DMS 273 (cell line): ENCODE data around the gene GNG4.
"Not testable (repeated sequence)": the region's sequence is repeated elsewhere in the genome, so short reads cannot be mapped to it uniquely, and the experiment has no call there.

ENCODE experiments used
- DNase-seq: peaks from one replicate; lab custom pipeline; 2025; ENCODE audit not compliant: unreplicated experiment; lab: John Stamatoyannopoulos, UW

The GNG4 gene

DNA sequence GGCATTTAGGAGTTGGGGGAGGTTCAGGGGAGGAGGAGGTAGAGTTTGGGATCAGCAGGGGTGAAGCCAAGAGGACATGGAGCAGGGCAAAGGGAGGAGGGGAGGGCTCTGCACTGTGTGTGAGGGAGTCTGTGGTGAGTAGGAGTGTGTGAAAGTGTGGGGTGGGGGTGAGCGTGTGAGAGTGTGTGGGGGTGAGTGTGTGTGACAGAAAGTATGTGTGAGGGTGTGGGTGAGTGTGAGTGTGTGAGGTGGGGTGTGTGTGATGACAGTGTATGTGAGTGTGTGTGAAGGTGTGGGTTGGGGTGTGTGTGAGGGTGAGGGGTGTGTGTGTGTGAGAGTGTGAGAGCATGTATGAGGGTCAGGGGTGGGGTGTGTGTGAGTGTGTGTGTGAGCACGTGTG is 62.6 kb downstream of the GNG4 start:
- no peak for DNase-seq

DNA sequence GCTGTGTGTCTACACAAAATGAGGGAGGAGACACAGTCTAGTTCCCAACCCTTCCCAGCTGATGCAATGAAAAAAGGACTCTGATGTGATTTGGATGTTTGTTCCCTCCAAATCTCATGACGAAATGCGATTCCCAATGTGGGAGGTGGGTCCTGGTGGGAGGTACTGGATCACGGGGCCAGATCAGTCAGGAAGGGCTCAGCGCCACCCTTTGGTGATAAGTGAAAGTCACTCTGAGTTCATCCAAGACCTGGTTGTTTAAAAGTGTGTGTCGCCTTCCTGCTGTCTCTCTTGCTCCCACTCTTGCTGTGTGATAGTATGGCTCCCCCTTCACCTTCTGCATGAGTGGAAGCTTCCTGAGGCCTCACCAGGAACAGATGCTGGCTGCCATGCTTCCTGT is 63.2 kb downstream of the GNG4 start:
- DNase-seq, result no peak

DNA sequence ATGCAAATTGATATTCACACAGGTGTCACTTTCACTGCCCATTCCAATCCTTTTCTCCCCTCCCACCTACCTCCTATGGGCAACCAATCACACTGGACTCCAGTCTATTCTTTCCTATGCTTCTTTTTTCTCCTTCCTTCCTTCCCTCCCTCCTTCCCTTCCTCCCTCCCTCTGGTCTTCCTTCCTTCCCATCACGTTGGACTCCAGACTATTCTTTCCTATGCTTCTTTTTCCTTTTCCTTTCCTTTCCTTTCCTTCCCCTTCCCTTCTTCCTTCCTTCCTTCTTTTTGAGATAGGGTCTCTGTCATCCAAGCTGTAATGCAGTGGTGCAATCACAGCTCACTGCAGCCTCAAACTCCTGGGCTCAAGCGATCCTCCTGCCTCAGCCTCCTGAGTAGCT is 64.6 kb downstream of the GNG4 start:
- DNase-seq, result no peak

DNA sequence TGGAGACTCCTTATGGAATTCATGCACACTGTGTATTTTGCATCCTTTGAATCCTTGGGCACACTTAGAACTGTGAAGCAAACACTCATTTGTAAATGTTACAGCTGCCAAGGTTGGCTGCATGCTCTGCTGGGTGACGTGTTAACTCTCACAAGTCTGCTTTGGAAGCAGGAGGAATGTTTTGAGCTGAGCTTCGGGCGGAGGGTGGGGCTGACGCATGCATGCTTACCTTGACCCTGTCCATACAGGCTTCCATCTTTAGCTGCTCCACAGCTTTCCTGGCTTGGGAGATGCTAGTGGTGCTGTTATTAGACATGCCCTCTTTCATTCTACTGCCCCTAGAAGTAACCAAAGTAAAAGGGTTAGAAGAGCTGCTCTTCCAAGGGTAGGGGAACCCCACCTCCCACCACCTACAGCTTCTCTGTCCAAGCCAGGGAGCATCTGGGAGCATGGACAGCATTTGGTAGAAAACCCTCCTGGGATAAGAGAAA is 66.0 kb downstream of the GNG4 start:
- no peak for DNase-seq

DNA sequence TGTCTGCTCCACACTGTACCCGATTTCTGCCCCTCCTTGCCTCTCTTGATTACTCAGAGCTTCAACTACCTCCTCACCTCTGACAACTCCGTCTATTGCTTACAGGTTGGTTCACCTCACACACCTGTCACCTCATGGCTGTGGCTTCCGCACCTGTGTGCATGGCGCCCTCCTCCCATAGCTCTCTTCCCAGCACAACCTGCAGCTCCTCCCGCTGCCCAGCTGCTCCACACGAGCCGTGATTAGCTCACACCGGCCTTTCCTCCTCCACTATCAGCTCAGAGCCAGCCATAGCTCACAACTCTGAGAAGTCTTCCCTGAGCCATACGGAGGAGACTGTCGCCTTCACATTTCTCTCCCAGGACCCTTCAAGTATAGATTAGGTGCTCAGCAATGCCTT is 67.5 kb downstream of the GNG4 start:
- DNase-seq, result no peak

DNA sequence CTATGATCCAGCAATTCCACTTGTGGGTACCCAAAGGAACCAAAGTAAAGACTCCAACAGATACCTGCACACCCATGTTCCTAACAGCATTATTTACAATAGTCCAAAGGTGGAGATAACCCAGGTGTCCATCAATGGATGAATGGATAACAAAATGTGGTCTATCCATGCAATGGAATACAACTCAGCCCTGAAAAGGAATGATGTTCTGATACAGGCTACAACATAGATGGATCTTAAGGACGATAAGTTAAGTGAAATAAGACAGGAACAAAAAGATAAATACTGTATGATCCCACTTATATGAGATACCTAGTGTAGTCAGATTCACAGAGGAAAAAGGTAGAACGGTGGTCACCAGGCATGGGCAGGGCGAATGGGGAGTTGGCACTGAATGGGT is 69.7 kb downstream of the GNG4 start:
- DNase-seq, result no peak

DNA sequence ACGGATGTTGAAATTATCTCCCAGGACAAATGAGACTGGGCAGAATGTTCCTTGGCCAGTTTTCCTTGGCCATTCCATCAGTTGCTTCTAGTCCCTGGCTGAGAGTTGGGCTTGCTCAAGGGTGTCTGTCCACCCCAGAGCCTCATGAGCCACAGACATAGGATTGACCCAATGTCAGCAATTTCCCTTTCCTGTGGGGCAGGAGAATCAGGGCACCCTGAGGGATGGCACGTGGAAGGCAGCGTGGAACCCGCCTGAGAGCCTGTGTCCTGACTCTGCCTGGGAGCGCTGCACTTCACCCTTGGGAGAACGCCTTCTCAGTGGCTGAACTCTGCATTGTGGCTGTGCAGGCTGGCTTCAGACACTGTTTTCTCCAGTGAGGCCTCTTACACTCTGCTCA is 74.0 kb downstream of the GNG4 start:
- no peak for DNase-seq

DNA sequence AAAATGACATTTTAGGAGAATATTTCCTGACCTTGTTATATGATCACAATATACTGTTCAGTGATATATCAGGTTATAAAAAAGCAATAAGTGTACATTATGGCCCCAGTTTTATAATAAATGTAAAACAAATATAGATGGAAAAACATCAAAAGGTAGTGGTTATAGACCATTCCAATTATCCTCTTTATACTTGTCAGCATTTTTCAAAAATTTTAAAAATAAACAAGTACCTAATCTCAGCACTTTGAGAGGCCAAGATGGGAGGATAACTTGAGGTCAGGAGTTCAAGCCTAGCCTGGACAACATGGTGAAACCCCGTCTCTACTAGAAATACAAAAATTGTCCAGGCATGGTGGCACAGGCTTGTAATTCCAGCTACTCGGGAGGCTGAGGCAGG is 75.7 kb downstream of the GNG4 start:
- no peak for DNase-seq

DNA sequence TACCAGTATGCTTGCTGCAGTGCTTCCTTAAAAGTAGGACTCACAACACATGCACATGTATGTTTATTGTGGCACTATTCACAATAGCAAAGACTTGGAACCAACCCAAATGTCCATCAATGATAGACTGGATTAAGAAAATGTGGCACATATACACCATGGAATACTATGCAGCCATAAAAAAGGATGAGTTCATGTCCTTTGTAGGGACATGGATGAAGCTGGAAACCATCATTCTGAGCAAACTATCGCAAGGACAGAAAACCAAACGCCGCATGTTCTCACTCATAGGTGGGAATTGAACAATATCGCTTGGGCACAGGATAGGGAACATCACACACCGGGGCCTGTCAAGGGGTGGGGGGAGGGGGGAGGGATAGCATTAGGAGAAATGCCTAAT is 76.6 kb downstream of the GNG4 start:
- DNase-seq, result not testable (repeated sequence)

DNA sequence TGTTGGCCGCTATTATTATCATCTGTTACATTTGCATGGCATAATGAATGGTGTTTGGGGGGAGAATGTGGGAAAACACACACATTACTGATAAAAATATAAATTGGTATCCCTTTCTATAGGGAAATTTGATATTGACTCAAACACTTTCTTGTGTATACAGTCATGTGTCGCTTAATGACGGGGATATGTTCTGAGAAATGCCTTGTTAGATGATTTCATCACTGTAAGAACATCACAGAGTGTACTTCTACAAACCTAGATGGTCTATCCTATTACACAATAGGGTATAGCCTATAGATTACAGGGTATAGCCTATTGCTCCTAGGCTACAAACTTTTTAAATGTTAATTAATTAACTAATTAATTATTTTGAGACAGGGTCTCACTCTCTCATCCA is 78.1 kb downstream of the GNG4 start:
- no peak for DNase-seq

DNA sequence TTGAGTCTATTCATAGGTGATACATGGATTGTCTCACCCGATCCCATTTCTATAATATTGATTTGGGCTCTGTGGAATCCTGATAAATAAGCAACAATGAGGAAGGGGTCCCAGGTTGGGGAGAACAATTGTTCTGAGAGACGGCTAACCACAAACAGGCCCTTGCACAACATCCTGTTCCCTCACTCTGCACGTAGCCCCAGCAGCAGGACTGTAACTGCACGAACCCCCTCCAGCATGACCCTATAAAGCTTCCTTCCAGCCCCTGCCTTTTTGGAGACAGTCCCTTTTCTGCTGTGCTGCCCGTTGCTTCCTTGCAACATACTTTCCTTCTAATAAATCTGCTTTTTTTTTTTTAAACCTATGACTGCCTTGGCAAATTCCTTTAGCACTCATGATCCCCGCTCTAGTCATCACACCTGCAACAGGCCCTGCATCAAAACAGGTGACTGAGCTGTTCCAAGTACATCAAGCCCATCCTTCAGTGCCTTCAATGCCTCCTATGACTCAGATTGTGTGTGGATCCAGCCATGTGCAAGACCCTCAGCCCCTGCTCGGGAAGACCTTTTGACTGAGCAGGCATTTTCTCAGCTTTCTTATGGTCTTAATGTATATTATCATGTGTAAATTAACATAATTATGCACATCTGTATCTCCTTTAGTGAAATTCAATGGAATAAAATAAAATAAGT is 81.6 kb downstream of the GNG4 start:
- no peak for DNase-seq

DNA sequence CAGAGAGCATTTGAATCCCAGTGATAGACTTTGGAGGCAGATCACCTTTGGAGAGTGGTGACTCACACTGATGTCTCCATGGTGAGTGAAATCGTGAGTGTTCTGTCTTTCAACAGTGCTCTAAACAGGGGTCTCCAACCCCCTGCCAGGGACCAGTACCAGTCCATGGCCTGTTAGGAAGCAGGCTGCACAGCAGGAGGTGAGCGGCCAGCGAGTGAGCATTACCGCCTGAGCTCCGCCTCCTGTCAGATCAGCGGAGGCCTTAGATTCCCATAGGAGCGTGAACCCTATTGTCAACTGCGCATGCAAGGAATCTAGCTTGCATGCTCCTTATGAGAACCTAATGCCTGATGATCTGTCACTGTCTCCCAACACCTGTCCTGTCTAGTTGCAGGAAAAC is 83.5 kb downstream of the GNG4 start:
- DNase-seq, result no peak

DNA sequence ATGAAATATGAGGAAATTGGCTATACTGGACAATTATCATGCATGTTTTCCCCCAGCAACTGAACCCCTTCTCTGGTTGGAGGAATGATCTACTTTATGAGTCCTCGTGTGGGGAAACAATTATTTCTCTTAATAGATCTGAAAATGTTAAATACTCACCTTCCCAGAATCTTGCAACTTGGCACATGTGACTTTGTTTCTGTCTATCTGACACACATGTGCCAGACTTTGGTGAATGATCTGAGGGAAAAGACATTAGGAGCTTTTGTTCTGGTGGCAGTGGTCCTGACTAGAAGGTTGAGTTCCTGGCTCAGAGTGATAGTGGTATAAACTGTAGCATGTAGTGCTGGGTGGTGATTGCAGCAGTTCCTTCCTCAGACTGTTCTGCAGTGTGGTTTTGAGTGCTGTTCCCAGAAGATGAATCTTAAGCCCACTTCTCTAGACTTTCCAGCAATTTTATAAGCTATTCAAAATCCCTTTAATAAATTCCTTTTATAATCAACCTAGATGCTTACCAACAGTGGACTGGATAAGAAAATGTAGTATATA is 86.0 kb downstream of the GNG4 start:
- no peak for DNase-seq

DNA sequence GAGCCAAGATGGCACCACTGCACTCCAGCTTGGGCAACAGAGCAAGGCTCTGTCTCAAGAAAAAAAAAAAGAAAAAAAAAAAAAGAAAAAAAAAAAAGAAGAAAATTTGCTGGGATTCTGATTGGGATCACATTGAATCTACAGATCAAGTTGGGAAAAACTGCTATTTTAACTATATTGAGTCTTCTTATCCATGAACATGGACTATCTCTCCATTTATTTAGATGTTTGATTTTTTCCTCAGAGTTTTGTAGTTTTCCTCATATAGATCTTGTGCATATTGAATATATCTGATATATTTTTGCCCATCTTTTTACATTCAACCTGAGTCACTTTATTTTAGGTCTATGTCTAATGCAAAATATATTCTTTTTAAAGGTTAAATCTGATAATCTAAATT is 87.0 kb downstream of the GNG4 start:
- no peak for DNase-seq

DNA sequence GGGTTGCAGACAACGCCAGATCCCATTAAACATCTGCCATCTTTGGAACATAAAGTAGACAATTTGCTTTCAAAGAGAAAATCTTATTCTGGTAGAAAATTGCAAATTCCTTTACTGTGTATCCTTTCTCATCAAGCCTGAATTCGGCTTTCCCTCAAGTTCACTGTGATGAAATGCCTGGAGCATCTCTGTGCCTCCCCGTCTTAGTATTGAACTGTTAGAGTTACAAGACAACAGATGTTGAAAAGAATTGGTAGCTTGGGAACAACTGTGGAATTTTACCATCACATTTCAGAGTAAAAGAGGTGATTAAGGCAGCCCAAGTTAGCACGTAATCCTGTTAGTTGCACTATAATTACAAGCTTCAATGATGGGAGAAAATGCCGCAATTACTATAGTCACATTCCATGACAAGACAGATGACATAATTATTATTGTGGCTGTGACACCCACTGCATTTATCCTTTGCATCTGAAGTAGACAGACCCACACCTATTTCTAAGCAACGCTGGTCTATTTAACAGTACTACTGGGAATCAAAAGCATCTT is 90.9 kb downstream of the GNG4 start:
- no peak for DNase-seq

DNA sequence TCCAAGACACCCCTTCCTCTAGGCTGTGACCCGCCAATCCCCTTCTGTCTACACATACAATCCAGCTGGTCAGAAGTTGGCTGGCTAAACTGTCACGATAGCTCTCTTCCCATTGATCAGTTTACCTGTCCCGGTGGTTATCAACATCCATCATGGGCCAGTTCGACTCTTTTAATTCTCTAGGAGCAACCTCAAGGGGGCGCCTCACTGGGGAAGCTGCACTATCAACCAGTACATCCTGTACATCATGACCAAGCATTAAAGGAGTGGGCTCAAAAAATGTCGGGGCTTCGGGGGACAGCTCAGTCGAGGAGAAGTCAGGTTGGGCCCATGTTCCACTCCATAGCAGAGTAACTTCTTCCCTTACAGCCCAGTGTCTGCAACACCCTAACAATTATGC is 92.1 kb downstream of the GNG4 start:
- peak; percentile 21 for DNase-seq

DNA sequence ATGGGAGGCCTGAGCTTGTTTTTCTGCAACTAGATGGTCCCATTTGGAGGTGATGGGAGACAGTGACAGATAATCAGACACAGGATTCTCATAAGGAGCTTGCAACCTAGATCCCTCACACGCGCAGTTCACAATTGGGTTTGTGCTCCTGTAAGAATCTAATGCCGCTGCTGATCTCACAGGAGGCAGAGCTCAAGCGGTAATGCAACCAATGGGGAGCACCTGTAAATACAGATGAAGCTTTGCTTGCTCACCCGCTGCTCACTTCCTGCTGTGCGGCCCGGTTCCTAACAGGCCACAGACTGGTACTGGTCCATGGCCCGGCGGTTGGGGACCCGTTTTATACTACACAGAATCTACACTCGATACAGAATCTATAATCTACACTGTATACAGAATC is 92.8 kb downstream of the GNG4 start:
- no peak for DNase-seq

DNA sequence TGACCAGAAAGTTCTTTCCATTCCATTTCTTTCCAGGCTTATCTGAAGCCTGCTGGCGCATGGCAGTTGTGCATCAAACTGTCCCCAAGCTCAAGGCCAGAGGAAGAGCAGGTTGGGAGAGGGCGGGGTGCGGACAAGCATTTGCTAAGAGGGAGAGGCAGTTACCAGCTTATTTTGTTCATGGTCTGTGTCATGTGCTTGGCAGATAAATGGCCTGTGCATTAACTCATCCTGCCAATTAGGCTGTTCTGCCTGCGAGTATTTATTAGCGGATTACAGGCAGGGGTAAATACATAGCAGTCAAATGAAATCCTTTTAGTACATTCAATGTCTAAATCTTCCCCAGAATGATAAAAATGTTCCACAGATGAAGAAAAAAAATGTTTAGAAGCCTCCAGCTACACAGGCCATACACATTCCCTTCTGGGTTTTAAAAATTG is 96.5 kb downstream of the GNG4 start:
- DNase-seq, result no peak

DNA sequence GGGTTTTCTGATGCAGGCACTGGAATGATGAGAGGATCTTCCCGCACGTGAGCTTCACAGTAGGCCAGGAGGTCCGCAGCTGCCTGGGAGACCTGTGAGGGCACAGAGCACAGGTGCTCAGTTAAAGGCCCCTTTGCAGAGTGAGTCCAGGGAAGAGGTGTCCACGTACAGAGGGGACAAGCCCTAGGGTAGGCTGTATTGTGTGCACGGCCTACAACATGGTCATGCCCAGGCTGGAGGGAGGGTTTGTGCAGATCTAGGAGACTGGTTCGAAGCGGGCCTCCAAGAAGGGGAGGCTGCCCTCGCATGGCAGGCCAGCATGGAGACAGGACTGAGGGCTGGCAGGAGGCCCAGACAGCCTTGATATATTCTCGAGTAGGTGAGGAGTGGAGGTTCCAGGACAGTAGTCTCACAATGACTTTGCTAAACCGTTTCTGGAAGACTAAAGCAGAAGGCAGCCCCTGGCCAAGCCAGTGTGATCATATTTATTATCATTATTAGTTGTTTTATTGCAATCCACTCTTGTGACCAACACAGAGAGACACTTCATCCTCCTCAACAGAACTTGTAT is 97.4 kb downstream of the GNG4 start:
- peak; percentile 35 for DNase-seq

DNA sequence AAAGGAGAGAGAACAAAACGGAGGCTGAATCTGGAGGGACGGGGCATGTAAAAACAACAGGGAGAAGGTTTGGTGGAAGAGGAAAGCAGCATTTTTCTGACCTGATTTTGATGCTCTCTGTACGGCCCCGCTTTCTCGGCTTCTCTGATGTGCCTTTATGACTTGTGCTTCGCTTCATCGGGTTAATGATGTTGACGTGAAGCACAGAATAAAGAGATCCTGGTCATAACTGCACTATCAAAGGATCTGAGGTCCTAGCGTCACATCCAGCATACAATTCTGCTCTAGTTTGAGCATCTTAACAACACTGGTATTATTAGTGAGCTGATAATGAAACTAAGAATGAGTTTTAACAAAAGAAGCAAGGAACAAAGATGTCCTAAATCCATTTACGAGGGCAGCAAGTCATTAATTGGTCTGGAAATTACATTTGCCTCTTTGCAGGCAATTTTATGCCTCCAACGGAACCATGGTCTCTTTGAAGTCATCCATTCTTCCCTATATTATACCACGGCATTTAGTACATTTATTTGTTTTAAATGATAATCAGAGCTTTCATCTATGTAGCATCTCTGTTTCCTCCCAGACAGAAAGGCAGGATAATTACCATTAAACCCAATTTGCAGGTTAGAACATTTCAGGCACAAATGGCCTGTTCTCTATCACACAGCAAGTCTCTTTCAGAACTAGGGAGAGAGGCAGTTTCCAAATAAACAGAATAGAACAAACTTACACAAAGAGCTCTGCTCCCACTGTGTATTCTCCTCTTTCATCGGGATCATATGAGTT is 100.0 kb downstream of the GNG4 start:
- no peak for DNase-seq

DNA sequence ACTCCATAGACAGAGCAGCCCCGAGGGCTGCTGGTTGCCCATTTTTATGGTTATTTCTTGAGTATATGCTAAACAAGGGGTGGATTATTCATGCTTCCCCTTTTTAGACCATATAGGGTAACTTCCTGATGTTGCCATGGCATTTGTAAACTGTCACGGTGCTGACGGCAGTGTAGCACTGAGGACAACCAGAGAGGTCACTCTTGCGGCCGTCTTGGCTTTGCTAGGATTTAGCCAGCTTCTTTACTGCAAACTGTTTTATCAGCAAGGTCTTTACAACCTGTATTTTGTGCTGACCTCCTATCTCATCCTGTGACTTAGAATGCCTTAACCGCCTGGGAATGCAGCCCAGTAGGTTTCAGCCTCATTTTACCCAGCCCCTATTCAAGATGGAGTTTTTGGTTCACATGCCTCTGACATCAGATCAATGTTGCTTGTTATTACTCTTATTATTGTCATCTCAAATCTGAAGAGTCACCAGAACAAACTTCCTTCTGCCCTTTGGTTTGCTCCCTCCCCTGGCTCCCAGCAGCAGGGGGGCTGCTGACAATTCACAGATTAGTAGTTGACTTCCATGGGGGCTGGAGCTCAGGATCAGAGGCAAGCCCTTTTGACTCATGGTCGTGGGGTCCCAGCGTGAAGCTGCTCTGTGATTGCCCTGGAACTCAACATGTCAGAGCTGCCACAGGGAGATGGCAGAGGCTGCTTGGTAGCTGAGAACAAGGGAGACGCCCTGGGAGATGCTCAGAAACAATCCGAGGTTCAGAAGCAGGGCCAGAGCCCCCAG is 103.0 kb downstream of the GNG4 start:
- DNase-seq, result not testable (repeated sequence)
